Esophagus muscularis mucosa (tissue), 4 donors: ENCODE results near the gene ZFP90. TPM values are rescaled to one million over a fixed set of nuclear protein-coding genes. Genes with fewer than 3 reads are reported as not detected.
"Not testable (repeated sequence)": the region's sequence is repeated elsewhere in the genome, so short reads cannot be mapped to it uniquely, and the experiment has no call there.

Source experiments
- DNase-seq: peaks from one replicate; pipeline ENCODE4 v3.0.0-alpha.2; 2017; ENCODE audit errors: extremely low spot score
- H3K27ac ChIP-seq, 4 donors: fragments of 200-600 bp; sonication (generic); replicated peaks in 1 of 4; 1 replicate in 3 of 4; 2 replicates in 1 of 4; pipeline ENCODE4 v1.5.1; 2016 to 2019; ENCODE audit warnings: mild to moderate bottlenecking in 1 of 4
- H3K27me3 ChIP-seq, 4 donors: fragments of 200-600 bp; sonication (generic); one replicate each; pipeline versions ENCODE4 v1.5.1 to v1.6.0; 2016 to 2019
- H3K36me3 ChIP-seq, 4 donors: fragments of 200-600 bp; sonication (generic); one replicate each; pipeline ENCODE4 v1.5.1; 2016 to 2019
- H3K4me1 ChIP-seq, 4 donors: fragments of 200-600 bp; sonication (generic); one replicate each; pipeline ENCODE4 v1.5.1; 2016 to 2019
- H3K4me3 ChIP-seq, 4 donors: fragments of 200-600 bp; sonication (generic); 1 replicate in 2 of 4; 2 replicates in 2 of 4; pipeline ENCODE4 v1.5.1; 2016 to 2019; ENCODE audit warnings: mild to moderate bottlenecking in 4 of 4, moderate library complexity in 1 of 4
- H3K9me3 ChIP-seq, 4 donors: fragments of 200-600 bp; sonication (generic); 1 replicate in 3 of 4; 2 replicates in 1 of 4; pipeline ENCODE4 v1.5.1; 2016 to 2019
- EP300 ChIP-seq: sonication (generic); formaldehyde crosslinking; IDR thresholded peaks from one replicate; pipeline ENCODE4 v1.6.1; 2017; ENCODE audit warnings: antibody characterized with exemption
- POLR2A ChIP-seq: fragments of 450-650 bp; IDR thresholded peaks from one replicate; pipeline ENCODE4 v1.6.1; 2017; ENCODE audit warnings: antibody characterized with exemption, moderate library complexity, mild to moderate bottlenecking, low read depth
- POLR2AphosphoS5 ChIP-seq, 2 donors: sonication (generic); formaldehyde crosslinking; IDR thresholded peaks; one replicate each; pipeline ENCODE4 v1.6.1; 2017; ENCODE audit warnings: antibody characterized with exemption in 2 of 2
- WGBS: methylation state at CpG from one replicate; pipeline ENCODE4 v1.1.5; 2018; 5-methylcytosine and 5-hydroxymethylcytosine counted together
- intact Hi-C: fragments of 100-400 bp; cut with DNase I; formaldehyde crosslinking; loops from one replicate; pipeline ENCODE4 v1.15.1; 2023
- total RNA-seq, 4 donors: library from RNA; depleted of rRNA; stranded (reverse); fragments of >200 nt; gene quantifications; one replicate each; pipeline versions ENCODE4 v1.1.0 to v1.2.1, GENCODE V29; 2016
- TF ChIP-seq, protein P1 (sequence below), 3 experiments: fragments of 200-600 bp in 2 of 3; fragments of 450-650 bp in 1 of 3; sonication (generic) in 2 of 3; IDR thresholded peaks; one replicate each; pipeline ENCODE4 v1.5.1; 2017 to 2019; ENCODE audit warnings: antibody characterized with exemption in 3 of 3, mild to moderate bottlenecking in 2 of 3, moderate library complexity in 1 of 3

ZFP90 gene
- total RNA-seq, 4 donors from 2014 or later: 27.8 to 31.0 (median 29.5) TPM

DNA sequence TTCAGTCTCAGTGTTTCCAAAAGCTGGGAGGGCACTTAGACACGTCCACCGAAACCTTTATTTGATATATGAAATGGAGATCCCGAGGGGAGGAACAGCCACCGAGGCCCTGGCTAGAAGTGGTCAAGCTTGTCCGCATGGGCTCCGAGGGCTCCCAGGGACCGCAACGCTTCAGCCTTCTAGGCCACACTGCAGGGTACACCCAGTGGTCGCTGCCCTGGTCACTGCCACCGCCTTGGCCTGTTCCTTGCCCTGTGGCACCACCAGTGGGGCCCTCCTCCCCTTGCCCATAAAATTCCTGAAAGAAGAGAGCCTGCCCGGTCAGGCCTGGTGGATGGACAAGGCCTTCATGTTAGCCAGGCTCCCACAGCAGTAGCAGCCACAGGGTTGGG is 46.9 kb upstream of the ZFP90 start:
- Histone ChIP-seq H3K36me3 (no peaks in the 10 kb centered on the region), H3K9me3 (no peaks in the 10 kb centered on the region), H3K27ac (no peak overlapping the region), H3K4me1 (peaks cover 0 to 3% (median under 1%) of the 10 kb centered on the region in 4 donors), H3K27me3 (peaks cover 0 to 35% (median 0%) of the 10 kb centered on the region in 4 donors), H3K4me3 (no peak overlapping the region)
- TF ChIP-seq, protein P1, sequence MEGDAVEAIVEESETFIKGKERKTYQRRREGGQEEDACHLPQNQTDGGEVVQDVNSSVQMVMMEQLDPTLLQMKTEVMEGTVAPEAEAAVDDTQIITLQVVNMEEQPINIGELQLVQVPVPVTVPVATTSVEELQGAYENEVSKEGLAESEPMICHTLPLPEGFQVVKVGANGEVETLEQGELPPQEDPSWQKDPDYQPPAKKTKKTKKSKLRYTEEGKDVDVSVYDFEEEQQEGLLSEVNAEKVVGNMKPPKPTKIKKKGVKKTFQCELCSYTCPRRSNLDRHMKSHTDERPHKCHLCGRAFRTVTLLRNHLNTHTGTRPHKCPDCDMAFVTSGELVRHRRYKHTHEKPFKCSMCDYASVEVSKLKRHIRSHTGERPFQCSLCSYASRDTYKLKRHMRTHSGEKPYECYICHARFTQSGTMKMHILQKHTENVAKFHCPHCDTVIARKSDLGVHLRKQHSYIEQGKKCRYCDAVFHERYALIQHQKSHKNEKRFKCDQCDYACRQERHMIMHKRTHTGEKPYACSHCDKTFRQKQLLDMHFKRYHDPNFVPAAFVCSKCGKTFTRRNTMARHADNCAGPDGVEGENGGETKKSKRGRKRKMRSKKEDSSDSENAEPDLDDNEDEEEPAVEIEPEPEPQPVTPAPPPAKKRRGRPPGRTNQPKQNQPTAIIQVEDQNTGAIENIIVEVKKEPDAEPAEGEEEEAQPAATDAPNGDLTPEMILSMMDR (IDR thresholded peaks at IDR 0.05): no peak
- TF ChIP-seq POLR2A (no peak), EP300 (no peak), POLR2AphosphoS5 (IDR thresholded peaks at IDR 0.05) (no peak)
- intact Hi-C loops: no loop called here
- DNase-seq: no peak
- 88% methylated on average over 8 of the region's 11 CpGs for WGBS

DNA sequence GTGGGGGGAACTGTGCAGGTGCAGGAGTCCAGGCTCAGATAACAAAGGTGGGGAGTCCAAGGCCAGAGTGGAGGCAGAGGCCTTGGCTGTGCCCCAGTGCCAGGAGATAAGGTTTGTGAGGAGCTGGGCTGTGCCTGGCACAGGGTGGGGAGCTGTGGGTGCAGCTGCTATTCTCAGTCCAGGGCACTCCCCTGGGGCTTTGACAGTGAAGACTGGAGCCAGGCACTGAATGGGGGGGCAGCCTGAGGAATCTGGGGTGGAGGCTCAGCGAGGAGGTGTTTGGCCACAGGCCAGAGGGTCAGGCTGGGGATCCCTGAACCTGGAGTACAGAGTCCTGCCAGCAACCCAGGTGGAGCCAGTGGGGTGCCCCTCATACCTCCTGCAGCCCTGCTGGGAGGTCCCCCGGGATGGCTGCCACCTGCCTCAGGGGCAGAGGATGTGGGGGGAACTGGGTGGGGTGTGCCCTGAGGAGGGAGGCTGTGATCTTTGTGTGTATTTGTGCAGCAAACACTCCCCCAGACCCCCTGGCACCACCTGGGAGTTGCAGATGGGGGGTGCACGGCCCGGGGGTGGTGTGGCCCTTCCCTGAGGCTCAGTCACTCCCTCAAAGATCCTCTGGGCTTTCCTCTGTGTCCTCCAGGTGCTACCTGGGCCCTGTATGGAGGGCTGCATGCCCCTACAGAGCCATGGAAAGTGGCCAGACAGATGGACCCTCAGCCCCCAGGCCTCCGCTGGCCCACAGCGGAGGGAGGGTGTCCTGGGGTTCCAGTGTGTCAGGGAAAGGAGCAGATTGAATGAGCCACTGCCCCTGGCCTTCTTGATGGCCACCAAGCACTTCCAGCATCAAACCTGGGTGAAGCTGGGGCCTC is 46.3 kb upstream of the ZFP90 start:
- Histone ChIP-seq H3K9me3 (no peaks in the 10 kb centered on the region), H3K4me3 (no peak overlapping the region), H3K4me1 (no peaks in the 10 kb centered on the region), H3K27ac (no peak overlapping the region), H3K36me3 (no peaks in the 10 kb centered on the region), H3K27me3 (peaks cover 0 to 38% (median 0%) of the 10 kb centered on the region in 4 donors)
- no peak for TF ChIP-seq POLR2AphosphoS5 (IDR thresholded peaks at IDR 0.05)
- no peak for DNase-seq
- intact Hi-C loops: no loop called here
- WGBS: 40% methylated on average over 1 of the region's 6 CpGs

DNA sequence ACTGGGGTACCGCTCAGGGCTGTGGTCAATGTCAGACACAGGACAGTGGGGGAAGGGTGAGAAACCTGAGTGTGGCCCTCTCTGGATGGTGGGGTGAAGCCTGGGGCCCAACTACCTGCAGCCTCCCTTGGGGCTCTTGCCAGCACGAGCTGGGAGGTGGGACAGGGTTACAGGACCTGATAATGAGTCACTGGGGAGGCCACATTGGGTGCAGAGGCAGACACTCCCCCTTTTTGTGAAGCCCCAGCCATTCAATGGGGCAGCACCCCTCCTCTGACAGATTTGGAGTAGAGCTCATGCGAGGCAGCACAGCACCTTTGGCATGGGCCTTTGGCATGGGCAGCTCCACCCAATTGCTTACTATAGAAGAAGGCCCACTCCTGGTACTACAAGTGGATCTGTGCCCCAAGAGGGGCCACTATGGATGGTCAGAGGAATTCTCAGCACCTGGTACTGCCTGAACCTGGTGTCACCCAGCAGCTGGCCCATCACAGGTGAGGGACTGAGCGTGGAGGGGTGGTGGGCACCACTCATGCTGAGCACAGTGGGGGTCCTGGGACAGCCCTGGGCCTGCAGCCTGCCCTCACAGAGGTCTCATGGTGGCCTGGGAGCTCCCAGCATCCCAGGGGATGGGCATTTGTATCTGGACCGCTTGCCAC is 45.5 kb upstream of the ZFP90 start:
- Histone ChIP-seq H3K27me3 (peaks cover 0 to 42% (median 0%) of the 10 kb centered on the region in 4 donors), H3K27ac (no peak overlapping the region)
- no peak for DNase-seq

GRCh38 chr16:68494261-68494660 is 44.8 kb upstream of the ZFP90 start:
- H3K27ac ChIP-seq, H3K36me3 ChIP-seq, H3K4me3 ChIP-seq, DNase-seq, intact Hi-C loops, H3K4me1 ChIP-seq, H3K9me3 ChIP-seq: not testable (repeated sequence)
- peaks cover 0 to 45% (median 0%) of the 10 kb centered on the region in 4 donors for H3K27me3 ChIP-seq
- WGBS: 93% methylated on average over 5 of the region's 5 CpGs

More for the DNA sequence above, 45.5 kb upstream of the ZFP90 start:
- intact Hi-C loops: no loop called here
- WGBS: 89% methylated on average over 3 of the region's 5 CpGs
- Histone ChIP-seq H3K4me3 (no peak overlapping the region), H3K9me3 (no peaks in the 10 kb centered on the region), H3K4me1 (no peaks in the 10 kb centered on the region), H3K36me3 (no peaks in the 10 kb centered on the region)
- TF ChIP-seq EP300: no peak
- TF ChIP-seq POLR2A: no peak
- TF ChIP-seq, protein P1 (IDR thresholded peaks at IDR 0.05): no peak
- no peak for TF ChIP-seq POLR2AphosphoS5 (IDR thresholded peaks at IDR 0.05)

DNA sequence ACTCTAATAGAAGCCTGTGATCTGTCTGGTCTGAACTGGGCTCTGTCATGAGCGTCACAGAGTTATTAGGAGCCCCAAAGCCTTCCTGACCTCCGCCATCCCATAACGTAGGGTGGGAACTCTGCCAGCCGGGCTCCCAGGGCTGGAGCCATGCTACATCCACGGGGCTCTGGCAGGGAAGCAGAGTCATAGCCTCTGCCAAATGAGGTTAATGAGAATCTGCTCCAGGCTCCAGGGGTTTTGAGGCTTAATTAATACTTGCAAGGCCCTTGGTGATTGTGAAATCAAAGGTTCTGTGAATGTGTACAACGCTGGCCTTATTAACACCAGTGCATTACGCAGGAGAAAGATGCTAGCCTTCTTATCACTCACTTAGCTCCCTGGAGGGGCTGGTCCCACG is 42.4 kb upstream of the ZFP90 start:
- peaks cover 0 to 39% (median 0%) of the 10 kb centered on the region in 4 donors for H3K27me3 ChIP-seq
- intact Hi-C loops: no loop called here
- no peaks in the 10 kb centered on the region for H3K36me3 ChIP-seq
- 74% methylated on average over 8 of the region's 8 CpGs for WGBS
- H3K4me3 ChIP-seq: no peak overlapping the region
- no peak overlapping the region for H3K27ac ChIP-seq
- H3K4me1 ChIP-seq: no peaks in the 10 kb centered on the region
- no peak for DNase-seq
- TF ChIP-seq POLR2AphosphoS5 (IDR thresholded peaks at IDR 0.05) (no peak), POLR2A (no peak), EP300 (no peak)
- TF ChIP-seq, protein P1 (IDR thresholded peaks at IDR 0.05): no peak
- H3K9me3 ChIP-seq: no peaks in the 10 kb centered on the region
